GM23338 (cell line): ENCODE results near the gene CCDC157. TPM values are rescaled to one million over a fixed set of nuclear protein-coding genes. Genes with fewer than 3 reads are reported as not detected.

ENCODE experiments used
- ATAC-seq: fragments of 200-7000 bp; cut with Tn5 transposase; 3 replicates; pipeline ENCODE4 v1.9.1; 2020
- DNase-seq: peaks from one replicate; pipeline ENCODE4 v3.0.0-alpha.2; 2015; ENCODE audit warnings: low spot score
- H2AFZ ChIP-seq: fragments of 200-600 bp; sonication (generic); 2 replicates; pipeline ENCODE4 v1.8.0; 2016; ENCODE audit warnings: antibody characterized with exemption, mild to moderate bottlenecking, moderate library complexity
- H3F3A ChIP-seq: fragments of 200-600 bp; sonication (generic); replicated peaks from 2 replicates; pipeline ENCODE4 v1.8.0; 2017; ENCODE audit warnings: antibody characterized with exemption, mixed run types, low read depth
- H3K27ac ChIP-seq: fragments of 200-600 bp; sonication (generic); 2 replicates; pipeline ENCODE4 v1.6.1; 2016; ENCODE audit warnings: low read depth
- H3K27me3 ChIP-seq: fragments of 200-600 bp; sonication (generic); 2 replicates; pipeline ENCODE4 v1.8.0; 2016; ENCODE audit warnings: mild to moderate bottlenecking, mixed run types, moderate library complexity; ENCODE audit not compliant: insufficient read depth
- H3K36me3 ChIP-seq: fragments of 200-600 bp; sonication (generic); 2 replicates; pipeline ENCODE4 v1.8.0; 2016; ENCODE audit warnings: mild to moderate bottlenecking; ENCODE audit not compliant: insufficient read depth
- H3K4me1 ChIP-seq: fragments of 200-600 bp; sonication (generic); 2 replicates; pipeline ENCODE4 v1.8.0; 2016; ENCODE audit warnings: mild to moderate bottlenecking, moderate library complexity; ENCODE audit not compliant: insufficient read depth
- H3K4me2 ChIP-seq: fragments of 200-600 bp; sonication (generic); 2 replicates; pipeline ENCODE4 v1.7.1; 2017; ENCODE audit warnings: mixed run types
- H3K4me3 ChIP-seq: fragments of 200-600 bp; sonication (generic); 2 replicates; pipeline ENCODE4 v1.6.1; 2016; ENCODE audit warnings: mixed run types
- H3K79me2 ChIP-seq: fragments of 200-600 bp; sonication (generic); replicated peaks from 2 replicates; pipeline ENCODE4 v1.8.0; 2017; ENCODE audit warnings: mild to moderate bottlenecking; ENCODE audit not compliant: insufficient read depth
- H3K9me2 ChIP-seq: fragments of 200-600 bp; sonication (generic); 2 replicates; pipeline ENCODE4 v1.8.0; 2017; ENCODE audit not compliant: insufficient read depth
- H4K20me1 ChIP-seq: fragments of 200-600 bp; sonication (generic); replicated peaks from 2 replicates; pipeline ENCODE4 v1.8.0; 2017; ENCODE audit warnings: mild to moderate bottlenecking; ENCODE audit not compliant: insufficient read depth
- H3K27ac Mint-ChIP-seq: 2 replicates; pipeline ENCODE4 v1.8.0; 2020; ENCODE audit warnings: inconsistent platforms, mild to moderate bottlenecking, moderate library complexity, mixed read lengths
- H3K27me3 Mint-ChIP-seq: 3 replicates; pipeline ENCODE4 v1.8.0; 2022; ENCODE audit warnings: low read depth, mild to moderate bottlenecking, moderate library complexity, mixed read lengths, inconsistent platforms; ENCODE audit not compliant: insufficient read depth, poor library complexity
- H3K36me3 Mint-ChIP-seq: 3 replicates; pipeline ENCODE4 v1.8.0; 2021; ENCODE audit warnings: low read depth, mild to moderate bottlenecking, inconsistent platforms, moderate library complexity, mixed read lengths
- H3K4me1 Mint-ChIP-seq: 3 replicates; pipeline ENCODE4 v1.8.0; 2020; ENCODE audit warnings: mild to moderate bottlenecking, inconsistent platforms, mixed read lengths
- H3K4me3 Mint-ChIP-seq: 3 replicates; pipeline ENCODE4 v1.8.0; 2021; ENCODE audit warnings: moderate library complexity, mild to moderate bottlenecking, inconsistent platforms, mixed read lengths
- H3K9me3 Mint-ChIP-seq: 3 replicates; pipeline ENCODE4 v1.8.0; 2020; ENCODE audit warnings: moderate library complexity, mild to moderate bottlenecking, inconsistent platforms, mixed read lengths
- CREB1 ChIP-seq: fragments of 250-450 bp; sonication (Bioruptor Pico); IDR thresholded peaks from 2 replicates; pipeline ENCODE4 v1.5.0; 2020; ENCODE audit warnings: low read depth, mild to moderate bottlenecking, moderate library complexity
- EZH2 ChIP-seq: fragments of 200-600 bp; sonication (generic); IDR thresholded peaks from one replicate; pipeline ENCODE4 v1.8.0; 2017; ENCODE audit warnings: antibody characterized with exemption, mild to moderate bottlenecking, low read depth; ENCODE audit not compliant: unreplicated experiment
- EZH2phosphoT487 ChIP-seq: fragments of 200-600 bp; sonication (generic); IDR thresholded peaks from one replicate; pipeline ENCODE4 v1.8.1; 2018; ENCODE audit warnings: antibody characterized with exemption; ENCODE audit not compliant: unreplicated experiment
- JUNB ChIP-seq: IDR thresholded peaks from one replicate; pipeline ENCODE4 v1.6.1; 2016; ENCODE audit warnings: antibody characterized with exemption; ENCODE audit not compliant: unreplicated experiment
- NANOG ChIP-seq: IDR thresholded peaks from 2 replicates; pipeline ENCODE4 v1.6.1; 2016; ENCODE audit warnings: antibody characterized with exemption, borderline replicate concordance
- POLR2AphosphoS5 ChIP-seq: IDR thresholded peaks from 2 replicates; pipeline ENCODE4 v1.6.1; 2016; ENCODE audit warnings: antibody characterized with exemption, low read depth
- STAT1 ChIP-seq: IDR thresholded peaks from one replicate; pipeline ENCODE4 v1.6.1; 2016; ENCODE audit warnings: antibody characterized with exemption; ENCODE audit not compliant: unreplicated experiment
- ZNF114 ChIP-seq: fragments of 250-450 bp; sonication (Bioruptor Pico); IDR thresholded peaks from 2 replicates; pipeline ENCODE4 v1.5.0; 2020; ENCODE audit warnings: mild to moderate bottlenecking, moderate library complexity
- ZNF331 ChIP-seq: fragments of 250-450 bp; sonication (Bioruptor Pico); IDR thresholded peaks from 2 replicates; pipeline ENCODE4 v1.5.0; 2020; ENCODE audit warnings: low read depth, mild to moderate bottlenecking, moderate library complexity
- polyA plus RNA-seq: library from polyadenylated mRNA; unstranded; fragments of >200 nt; fragmentation: Nextera tagmentation; extraction: Ambion mirVana; gene quantifications from 2 replicates; pipeline ENCODE4 v1.2.1, GENCODE V29; 2016
- total RNA-seq: library from RNA; depleted of rRNA; stranded (reverse); fragments of >200 nt; shearing (Covaris generic); gene quantifications from 2 replicates; pipeline ENCODE4 v1.2.3, GENCODE V29; 2014
- TF ChIP-seq, protein P1 (sequence below): IDR thresholded peaks from 2 replicates; pipeline ENCODE4 v1.6.1; 2016; ENCODE audit warnings: antibody characterized with exemption
- TF ChIP-seq, protein P2 (sequence below), 2 experiments: fragments of 200-600 bp in 1 of 2; sonication (generic) in 1 of 2; conservative IDR thresholded peaks; 2 replicates each; pipeline versions ENCODE4 v1.5.1 to v1.6.1; 2016 to 2017; ENCODE audit warnings: antibody characterized with exemption in 2 of 2, low read depth in 2 of 2, mild to moderate bottlenecking in 2 of 2, moderate library complexity in 1 of 2
- TF ChIP-seq, protein P3 (sequence below): fragments of 250-450 bp; sonication (Bioruptor Pico); IDR thresholded peaks from 2 replicates; pipeline ENCODE4 v1.5.0; 2020; ENCODE audit warnings: mild to moderate bottlenecking, moderate library complexity
- TF ChIP-seq, protein P4 (sequence below): IDR thresholded peaks from one replicate; pipeline ENCODE4 v1.6.1; 2018; ENCODE audit warnings: antibody characterized with exemption; ENCODE audit not compliant: unreplicated experiment

Gene CCDC157
- total and polyA plus RNA-seq, 2 experiments from 2014 or later: 3.8 to 7.9 TPM

GRCh38 chr22:30337461-30337778, 19.4 kb upstream of the CCDC157 start:
- Histone ChIP-seq H3K4me1 (no peaks in the 10 kb centered on the region), H2AFZ (no peak overlapping the region), H3K9me2 (no peaks in the 10 kb centered on the region), H4K20me1 (peaks cover 10% of the 10 kb centered on the region), H3K4me2 (no peak overlapping the region), H3K4me3 (no peak overlapping the region), H3K79me2 (no peaks in the 10 kb centered on the region), H3K27ac (no peak overlapping the region), H3K36me3 (peaks cover 64% of the 10 kb centered on the region), H3F3A (no peaks in the 10 kb centered on the region), H3K27me3 (no peaks in the 10 kb centered on the region)
- Mint-ChIP-seq H3K36me3 (peaks cover 99% of the 10 kb centered on the region), H3K4me1 (no peaks in the 10 kb centered on the region), H3K27me3 (peaks cover 5% of the 10 kb centered on the region), H3K4me3 (no peak overlapping the region), H3K27ac (no peak overlapping the region), H3K9me3 (no peaks in the 10 kb centered on the region)
- DNase-seq (no peak), ATAC-seq (no peak)
- no peak for TF ChIP-seq ZNF331 (CRISPR knock-in tag)
- no peak for TF ChIP-seq STAT1
- TF ChIP-seq EZH2phosphoT487: no peak
- TF ChIP-seq ZNF114 (CRISPR knock-in tag): no peak
- TF ChIP-seq, protein P1, sequence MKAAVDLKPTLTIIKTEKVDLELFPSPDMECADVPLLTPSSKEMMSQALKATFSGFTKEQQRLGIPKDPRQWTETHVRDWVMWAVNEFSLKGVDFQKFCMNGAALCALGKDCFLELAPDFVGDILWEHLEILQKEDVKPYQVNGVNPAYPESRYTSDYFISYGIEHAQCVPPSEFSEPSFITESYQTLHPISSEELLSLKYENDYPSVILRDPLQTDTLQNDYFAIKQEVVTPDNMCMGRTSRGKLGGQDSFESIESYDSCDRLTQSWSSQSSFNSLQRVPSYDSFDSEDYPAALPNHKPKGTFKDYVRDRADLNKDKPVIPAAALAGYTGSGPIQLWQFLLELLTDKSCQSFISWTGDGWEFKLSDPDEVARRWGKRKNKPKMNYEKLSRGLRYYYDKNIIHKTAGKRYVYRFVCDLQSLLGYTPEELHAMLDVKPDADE: no peak
- no peak for TF ChIP-seq CREB1 (CRISPR knock-in tag)
- TF ChIP-seq, protein P2, sequence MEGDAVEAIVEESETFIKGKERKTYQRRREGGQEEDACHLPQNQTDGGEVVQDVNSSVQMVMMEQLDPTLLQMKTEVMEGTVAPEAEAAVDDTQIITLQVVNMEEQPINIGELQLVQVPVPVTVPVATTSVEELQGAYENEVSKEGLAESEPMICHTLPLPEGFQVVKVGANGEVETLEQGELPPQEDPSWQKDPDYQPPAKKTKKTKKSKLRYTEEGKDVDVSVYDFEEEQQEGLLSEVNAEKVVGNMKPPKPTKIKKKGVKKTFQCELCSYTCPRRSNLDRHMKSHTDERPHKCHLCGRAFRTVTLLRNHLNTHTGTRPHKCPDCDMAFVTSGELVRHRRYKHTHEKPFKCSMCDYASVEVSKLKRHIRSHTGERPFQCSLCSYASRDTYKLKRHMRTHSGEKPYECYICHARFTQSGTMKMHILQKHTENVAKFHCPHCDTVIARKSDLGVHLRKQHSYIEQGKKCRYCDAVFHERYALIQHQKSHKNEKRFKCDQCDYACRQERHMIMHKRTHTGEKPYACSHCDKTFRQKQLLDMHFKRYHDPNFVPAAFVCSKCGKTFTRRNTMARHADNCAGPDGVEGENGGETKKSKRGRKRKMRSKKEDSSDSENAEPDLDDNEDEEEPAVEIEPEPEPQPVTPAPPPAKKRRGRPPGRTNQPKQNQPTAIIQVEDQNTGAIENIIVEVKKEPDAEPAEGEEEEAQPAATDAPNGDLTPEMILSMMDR (conservative IDR thresholded peaks at IDR 0.05; ENCODE audit: low read depth in 2 of 2): no peak
- TF ChIP-seq, protein P3, sequence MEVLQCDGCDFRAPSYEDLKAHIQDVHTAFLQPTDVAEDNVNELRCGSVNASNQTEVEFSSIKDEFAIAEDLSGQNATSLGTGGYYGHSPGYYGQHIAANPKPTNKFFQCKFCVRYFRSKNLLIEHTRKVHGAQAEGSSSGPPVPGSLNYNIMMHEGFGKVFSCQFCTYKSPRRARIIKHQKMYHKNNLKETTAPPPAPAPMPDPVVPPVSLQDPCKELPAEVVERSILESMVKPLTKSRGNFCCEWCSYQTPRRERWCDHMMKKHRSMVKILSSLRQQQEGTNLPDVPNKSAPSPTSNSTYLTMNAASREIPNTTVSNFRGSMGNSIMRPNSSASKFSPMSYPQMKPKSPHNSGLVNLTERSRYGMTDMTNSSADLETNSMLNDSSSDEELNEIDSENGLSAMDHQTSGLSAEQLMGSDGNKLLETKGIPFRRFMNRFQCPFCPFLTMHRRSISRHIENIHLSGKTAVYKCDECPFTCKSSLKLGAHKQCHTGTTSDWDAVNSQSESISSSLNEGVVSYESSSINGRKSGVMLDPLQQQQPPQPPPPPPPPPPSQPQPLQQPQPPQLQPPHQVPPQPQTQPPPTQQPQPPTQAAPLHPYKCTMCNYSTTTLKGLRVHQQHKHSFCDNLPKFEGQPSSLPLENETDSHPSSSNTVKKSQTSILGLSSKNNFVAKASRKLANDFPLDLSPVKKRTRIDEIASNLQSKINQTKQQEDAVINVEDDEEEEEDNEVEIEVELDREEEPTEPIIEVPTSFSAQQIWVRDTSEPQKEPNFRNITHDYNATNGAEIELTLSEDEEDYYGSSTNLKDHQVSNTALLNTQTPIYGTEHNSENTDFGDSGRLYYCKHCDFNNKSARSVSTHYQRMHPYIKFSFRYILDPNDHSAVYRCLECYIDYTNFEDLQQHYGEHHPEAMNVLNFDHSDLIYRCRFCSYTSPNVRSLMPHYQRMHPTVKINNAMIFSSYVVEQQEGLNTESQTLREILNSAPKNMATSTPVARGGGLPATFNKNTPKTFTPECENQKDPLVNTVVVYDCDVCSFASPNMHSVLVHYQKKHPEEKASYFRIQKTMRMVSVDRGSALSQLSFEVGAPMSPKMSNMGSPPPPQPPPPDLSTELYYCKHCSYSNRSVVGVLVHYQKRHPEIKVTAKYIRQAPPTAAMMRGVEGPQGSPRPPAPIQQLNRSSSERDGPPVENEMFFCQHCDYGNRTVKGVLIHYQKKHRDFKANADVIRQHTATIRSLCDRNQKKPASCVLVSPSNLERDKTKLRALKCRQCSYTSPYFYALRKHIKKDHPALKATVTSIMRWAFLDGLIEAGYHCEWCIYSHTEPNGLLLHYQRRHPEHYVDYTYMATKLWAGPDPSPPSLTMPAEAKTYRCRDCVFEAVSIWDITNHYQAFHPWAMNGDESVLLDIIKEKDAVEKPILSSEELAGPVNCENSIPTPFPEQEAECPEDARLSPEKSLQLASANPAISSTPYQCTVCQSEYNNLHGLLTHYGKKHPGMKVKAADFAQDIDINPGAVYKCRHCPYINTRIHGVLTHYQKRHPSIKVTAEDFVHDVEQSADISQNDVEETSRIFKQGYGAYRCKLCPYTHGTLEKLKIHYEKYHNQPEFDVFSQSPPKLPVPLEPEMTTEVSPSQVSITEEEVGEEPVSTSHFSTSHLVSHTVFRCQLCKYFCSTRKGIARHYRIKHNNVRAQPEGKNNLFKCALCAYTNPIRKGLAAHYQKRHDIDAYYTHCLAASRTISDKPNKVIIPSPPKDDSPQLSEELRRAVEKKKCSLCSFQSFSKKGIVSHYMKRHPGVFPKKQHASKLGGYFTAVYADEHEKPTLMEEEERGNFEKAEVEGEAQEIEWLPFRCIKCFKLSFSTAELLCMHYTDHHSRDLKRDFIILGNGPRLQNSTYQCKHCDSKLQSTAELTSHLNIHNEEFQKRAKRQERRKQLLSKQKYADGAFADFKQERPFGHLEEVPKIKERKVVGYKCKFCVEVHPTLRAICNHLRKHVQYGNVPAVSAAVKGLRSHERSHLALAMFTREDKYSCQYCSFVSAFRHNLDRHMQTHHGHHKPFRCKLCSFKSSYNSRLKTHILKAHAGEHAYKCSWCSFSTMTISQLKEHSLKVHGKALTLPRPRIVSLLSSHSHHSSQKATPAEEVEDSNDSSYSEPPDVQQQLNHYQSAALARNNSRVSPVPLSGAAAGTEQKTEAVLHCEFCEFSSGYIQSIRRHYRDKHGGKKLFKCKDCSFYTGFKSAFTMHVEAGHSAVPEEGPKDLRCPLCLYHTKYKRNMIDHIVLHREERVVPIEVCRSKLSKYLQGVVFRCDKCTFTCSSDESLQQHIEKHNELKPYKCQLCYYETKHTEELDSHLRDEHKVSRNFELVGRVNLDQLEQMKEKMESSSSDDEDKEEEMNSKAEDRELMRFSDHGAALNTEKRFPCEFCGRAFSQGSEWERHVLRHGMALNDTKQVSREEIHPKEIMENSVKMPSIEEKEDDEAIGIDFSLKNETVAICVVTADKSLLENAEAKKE (CRISPR knock-in tag): no peak
- TF ChIP-seq, protein P4, sequence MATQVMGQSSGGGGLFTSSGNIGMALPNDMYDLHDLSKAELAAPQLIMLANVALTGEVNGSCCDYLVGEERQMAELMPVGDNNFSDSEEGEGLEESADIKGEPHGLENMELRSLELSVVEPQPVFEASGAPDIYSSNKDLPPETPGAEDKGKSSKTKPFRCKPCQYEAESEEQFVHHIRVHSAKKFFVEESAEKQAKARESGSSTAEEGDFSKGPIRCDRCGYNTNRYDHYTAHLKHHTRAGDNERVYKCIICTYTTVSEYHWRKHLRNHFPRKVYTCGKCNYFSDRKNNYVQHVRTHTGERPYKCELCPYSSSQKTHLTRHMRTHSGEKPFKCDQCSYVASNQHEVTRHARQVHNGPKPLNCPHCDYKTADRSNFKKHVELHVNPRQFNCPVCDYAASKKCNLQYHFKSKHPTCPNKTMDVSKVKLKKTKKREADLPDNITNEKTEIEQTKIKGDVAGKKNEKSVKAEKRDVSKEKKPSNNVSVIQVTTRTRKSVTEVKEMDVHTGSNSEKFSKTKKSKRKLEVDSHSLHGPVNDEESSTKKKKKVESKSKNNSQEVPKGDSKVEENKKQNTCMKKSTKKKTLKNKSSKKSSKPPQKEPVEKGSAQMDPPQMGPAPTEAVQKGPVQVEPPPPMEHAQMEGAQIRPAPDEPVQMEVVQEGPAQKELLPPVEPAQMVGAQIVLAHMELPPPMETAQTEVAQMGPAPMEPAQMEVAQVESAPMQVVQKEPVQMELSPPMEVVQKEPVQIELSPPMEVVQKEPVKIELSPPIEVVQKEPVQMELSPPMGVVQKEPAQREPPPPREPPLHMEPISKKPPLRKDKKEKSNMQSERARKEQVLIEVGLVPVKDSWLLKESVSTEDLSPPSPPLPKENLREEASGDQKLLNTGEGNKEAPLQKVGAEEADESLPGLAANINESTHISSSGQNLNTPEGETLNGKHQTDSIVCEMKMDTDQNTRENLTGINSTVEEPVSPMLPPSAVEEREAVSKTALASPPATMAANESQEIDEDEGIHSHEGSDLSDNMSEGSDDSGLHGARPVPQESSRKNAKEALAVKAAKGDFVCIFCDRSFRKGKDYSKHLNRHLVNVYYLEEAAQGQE: no peak
- no peak for TF ChIP-seq JUNB
- no peak for TF ChIP-seq EZH2
- no peak for TF ChIP-seq POLR2AphosphoS5
- TF ChIP-seq NANOG: no peak
